HG03342 (cell line): ENCODE data around the gene DRD1.
A peak's percentile ranks its signal among the peaks of the same experiment; 100 is the strongest.
"Not testable (repeated sequence)": the region's sequence is repeated elsewhere in the genome, so short reads cannot be mapped to it uniquely, and the experiment has no call there.

Experiments used
- ATAC-seq: cut with Tn5 transposase; IDR thresholded peaks from one replicate; pipeline ENCODE4 v1.9.1; 2021; ENCODE audit warnings: mild to moderate bottlenecking, moderate library complexity; ENCODE audit not compliant: unreplicated experiment

Gene DRD1

DNA sequence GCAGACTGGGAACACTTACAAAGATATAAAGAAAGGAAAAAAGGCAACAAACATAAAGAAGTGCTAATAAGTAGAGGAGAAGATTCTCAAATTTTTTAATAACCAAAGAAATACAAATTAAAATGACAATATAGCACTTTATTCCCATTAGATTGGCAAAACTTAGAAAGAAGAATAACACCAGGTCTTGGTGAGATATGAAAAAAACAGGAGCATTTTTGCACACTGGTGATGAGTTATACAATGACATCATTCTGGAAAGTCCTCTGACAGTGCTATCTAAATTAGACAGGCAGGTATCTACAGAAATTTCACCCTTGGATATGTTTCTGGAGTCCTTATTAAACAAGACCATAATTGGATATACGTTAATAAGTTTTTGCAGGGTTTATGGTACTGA, 24.9 kb upstream of the DRD1 start:
- ATAC-seq = no peak

DNA sequence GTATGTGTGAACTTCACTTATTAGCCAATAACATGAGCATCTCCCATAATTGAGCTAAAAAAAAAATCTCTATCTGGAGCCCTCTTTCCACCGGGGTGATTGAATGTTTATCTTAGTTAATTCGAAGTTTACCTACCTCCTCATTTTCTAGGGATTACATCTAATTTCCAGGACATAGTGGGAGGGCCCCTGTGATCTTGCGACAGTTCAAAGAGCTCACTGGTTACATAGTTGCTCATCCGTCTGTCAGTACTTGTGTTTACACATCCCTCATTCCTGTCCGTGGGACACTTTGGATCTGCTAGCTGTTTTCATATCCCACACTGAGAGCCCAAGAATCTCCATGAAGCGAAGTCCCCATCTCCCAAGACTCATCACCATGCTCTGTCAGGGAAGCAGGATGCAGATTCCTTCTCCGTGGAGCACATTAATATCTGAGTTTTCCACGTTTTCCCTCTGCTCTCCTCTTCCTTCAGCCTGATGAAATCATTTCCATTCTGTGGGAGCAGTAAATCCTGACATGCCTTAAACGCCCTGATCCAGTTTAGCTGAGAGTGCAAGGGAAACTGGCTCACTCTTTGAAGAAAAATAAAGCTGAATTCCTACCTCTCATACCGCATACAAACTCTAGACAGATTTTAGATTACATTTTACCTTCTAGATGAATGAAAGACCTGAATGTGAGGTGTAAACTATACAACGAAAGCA, 24.2 kb upstream of the DRD1 start:
- no peak for ATAC-seq

DNA sequence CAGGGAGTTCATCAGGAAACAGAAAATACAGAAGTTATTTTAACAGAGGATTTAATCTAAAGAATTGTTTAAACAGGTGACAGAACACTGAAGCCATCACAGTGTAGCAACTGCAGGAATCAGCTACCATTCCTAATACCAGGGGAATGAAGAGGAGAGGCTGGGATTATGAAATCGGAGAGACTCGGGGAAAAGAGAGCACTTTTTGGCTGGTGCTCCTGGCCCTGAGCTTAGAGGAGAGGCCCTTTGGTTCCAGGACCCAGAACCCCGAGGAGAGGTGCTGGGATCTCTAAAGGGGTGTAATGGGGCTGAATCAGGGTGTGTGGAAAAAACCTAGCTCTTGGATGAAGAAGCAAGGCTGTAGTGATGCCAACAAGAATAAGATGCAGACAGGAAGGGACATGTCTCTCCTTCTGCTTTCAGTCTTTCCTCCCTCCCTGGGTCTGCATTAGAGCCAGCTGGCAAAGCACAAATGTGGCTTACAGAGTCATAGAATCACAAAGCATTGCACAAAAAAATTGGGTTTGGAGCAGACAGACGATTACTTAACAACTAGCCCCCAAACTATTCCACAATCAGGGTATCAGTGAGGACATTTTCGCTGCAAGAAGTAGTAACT, 22.8 kb upstream of the DRD1 start:
- no peak for ATAC-seq

DNA sequence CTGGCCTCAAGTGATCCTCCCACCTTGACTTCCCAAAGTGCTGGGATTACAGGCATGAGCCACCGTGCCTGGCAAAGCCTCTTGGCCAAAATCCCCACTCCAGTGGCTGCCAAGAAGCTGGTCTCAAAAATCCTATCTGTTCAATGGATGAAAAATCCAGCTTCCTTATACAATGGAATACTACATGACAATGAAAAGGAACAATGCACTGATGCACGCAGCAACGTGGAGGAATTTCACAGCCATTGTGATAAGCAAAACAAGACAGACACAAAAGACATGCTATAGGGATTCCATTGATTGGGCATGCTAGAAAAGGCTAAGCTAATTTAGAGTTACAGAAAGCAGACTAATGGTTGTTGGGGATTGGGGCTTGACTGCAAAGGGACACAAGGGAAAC, 21.3 kb upstream of the DRD1 start:
- no peak for ATAC-seq

DNA sequence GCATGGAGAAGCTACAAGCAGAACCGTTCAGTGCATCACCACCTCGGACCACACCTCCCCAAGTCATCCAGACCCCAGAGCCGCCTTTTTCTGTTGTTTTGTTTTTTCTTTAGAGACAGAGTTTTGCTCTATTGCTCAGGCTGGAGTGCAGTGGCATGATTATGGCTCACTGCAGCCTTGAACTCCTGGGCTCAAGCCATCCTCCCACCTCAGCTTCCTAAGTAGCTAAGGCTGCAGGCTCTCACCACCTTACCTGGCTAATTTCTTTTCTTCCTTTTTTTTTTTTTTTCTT, 20.9 kb upstream of the DRD1 start:
- ATAC-seq = no peak

DNA sequence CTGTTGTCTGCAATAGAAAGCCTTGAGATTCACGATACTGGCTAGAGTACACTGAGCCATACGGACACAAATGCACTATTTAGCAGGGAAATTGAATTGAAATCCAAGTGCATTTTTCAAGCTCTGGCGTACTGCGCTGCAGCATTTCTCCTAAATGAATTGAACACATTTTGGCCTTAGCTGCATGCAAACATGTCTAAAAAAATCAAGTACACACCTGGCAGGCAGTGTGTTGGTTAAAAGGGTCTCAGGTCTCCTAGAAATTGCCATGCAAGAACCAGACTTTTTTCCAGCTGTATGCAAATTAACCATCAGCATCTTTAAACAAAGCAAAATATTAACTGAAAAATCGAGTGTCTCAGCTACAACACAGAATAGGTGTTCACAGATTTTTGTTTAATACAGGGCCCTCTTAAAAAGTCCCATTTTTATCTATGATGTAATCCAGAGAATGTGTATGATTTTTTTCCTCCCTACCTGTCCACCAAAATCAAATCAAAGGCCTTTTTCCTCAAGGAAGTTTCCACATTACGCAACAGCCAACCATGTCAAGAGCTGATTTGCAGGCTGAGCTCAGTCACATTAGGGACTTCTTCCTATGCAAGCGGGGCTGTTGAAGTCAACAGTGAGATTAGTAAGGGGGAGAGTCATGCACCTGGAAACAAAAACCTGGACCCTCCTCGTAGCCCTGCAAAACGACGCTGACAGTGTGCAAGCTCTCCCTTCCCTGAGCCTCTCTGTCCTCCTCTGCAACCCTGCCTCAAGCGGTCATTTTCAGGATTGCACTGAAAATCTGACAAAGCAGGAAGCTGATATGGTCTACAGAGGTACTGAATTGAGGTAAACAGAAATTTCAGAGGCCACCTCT, 20.3 kb upstream of the DRD1 start:
- peak; percentile 98 for ATAC-seq

DNA sequence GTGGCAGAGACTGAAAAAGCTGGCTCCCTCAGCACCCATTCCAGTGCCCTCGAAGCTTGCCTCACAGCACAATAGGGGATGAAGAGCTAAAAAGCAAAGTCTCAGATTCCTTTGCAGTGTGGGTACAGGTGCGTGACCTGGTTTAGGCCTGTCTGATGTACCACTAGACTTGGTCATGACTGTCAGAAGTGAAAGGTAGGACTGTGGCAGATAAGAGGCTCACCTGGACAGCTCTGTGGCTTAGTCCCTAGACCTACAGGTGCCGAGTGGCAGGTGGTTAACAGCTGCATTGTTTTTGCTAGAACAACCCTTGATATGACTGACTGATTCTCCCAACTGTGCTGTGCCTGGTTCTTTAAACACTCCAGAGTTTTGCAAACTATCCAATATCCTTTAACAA, 19.7 kb upstream of the DRD1 start:
- ATAC-seq = no peak

DNA sequence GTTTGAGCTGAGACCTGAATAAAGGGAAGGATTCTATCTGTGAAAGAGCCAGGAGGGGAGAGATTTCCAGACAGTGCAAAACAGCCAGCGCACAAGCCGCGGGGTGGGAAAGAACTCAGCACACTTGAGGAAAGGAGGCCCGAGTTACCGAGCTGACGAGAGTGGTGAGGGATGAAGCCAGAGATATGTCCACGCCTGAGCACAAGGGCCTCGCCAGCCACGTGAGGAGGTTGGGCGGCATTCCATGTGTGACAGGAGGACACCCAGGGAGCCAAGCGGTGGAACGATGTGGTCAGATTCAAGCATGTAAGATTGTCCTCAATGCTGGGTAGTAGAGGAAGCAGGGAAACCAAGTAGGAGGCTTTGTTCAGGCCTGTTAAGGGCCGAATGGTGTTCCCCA, 17.4 kb upstream of the DRD1 start:
- no peak for ATAC-seq

DNA sequence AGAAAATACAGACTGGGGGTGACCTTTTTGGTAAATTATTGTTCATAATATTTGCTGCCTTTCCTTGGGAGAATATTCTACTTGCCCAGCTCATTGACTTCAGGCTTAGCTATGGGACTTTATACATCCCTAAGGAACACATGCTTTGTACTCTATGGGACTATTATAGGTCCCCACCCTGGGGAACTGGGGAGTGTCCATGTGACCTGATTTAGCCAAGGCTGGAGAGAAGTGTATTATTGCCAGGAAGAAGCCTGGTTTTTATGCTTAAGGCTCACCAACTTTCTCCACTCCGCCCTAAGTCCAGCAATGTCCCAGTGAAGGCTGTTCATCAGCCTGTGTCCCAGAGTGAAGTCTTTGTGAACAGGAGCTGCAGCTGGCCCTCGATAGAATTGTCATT, 16.6 kb upstream of the DRD1 start:
- no peak for ATAC-seq

DNA sequence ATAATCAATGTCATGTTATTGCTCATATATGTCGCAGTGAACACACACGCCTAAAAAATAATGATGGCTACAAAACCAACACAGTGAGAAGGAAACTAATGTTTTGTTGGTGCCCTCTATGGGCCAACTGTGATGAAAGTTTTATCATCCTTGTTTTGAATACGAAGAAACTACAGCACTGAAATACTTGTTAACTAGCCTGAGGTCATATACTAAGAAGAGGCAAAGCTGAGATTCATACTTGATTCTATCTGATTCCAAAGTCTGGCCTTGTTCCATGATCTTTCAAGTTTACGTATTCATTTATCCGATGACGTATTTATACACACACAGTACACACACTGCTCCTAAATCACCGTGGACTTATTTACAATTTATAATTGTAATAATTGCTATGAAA, 16.1 kb upstream of the DRD1 start:
- no peak for ATAC-seq

DNA sequence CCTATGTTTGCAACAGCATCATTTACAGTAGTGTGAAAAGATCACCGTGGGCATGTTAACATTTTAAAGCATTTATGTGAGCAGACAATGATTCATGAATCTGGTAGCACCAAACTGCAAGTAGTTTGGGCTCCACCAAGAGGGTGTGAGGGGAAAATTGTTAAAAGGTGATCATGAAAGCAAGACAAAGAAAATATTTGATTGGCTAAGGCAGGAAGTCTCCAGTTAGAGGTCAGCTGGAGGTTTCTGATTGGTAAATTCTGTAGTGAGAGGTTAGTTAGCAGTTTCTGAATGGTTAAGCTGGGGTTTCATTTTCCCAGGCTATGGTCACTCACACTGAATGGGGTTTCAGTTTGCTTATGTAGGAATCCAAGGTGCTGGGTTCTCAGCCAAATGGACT, 13.5 kb upstream of the DRD1 start:
- ATAC-seq = peak; percentile 96

DNA sequence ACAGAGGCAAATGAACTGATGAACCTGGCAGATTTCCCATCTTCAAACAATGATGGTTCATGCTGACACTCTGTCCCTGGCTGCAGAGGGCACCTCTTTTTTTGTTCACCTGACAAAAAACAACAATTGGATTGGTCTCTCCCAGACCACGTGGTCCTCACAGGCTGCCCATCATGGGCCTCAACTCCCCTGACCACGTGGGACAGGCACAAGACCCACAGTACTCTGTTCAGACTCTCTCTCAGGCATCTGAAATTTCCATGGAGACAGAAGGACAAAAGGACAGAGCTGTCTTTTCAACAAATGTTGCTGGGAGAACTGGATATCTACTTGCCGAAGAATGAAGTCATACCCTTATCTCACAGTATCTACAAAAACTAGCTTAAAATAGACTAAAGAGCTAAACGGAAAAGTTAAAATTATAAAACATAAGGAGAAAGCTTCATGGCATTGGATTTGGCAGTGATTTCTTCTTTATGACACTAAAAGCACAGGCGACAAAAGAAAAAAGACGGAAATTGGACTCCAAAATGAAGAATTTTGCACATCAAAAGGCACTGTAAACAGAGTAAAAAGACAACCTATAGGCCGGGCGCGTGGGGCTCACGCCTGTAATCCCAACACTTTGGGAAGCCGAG, 12.2 kb upstream of the DRD1 start:
- no peak for ATAC-seq

DNA sequence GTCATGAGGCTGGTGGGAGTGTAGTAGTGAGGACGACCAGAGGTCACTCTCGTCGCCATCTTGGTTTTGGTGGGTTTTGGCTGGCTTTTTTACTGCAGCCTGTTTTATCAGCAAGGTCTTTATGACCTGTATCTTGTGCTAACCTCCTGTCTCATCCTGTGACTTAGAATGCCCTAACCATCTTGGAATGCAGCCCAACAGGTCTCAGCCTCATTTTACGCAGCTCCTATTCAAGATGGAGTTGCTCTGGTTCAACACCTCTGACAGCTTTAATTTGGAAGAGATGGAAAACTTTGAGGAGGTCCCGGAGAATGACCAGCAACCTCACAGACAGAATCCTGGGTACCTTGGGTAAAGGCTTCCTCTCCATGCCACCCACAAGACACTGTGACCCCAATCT, 10.4 kb upstream of the DRD1 start:
- not testable (repeated sequence) for ATAC-seq

DNA sequence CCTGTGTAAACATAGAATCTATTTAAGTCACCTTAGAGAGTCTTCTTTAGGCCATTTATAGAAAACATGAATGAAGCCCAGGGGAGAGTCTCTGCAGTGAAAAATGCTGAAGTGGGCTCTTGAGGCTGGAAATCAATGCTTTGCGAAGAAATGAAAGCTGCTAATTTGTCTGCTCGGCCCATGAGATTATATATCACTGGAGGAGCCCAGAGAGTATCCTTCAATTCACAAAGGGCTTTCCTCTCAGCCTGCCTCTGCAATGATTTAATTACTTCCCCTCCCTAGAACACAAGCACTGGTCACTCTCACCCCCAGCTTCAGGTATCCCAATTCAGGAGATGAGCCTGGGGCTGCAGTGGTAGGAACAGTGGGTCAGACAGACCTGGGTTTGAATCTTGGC, 8.2 kb upstream of the DRD1 start:
- no peak for ATAC-seq

DNA sequence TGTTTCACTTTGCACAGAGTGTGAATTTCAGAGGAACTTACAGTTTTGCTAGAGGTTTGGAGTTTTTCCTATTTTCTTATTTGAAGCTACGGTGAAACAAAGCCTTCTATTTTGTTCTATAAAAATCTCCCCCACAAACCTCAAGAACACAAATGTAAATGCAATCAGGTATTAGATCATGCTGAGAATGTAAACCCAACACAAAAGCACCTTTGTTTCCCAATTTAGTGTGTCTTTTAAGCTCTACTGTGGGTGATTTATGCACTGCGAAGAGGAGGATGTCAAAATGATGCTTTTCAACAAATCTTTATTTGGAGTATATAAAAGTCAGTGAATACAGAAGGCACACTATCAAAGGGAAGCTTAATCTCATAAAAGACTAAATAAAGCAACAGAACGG, 4.3 kb upstream of the DRD1 start:
- no peak for ATAC-seq

DNA sequence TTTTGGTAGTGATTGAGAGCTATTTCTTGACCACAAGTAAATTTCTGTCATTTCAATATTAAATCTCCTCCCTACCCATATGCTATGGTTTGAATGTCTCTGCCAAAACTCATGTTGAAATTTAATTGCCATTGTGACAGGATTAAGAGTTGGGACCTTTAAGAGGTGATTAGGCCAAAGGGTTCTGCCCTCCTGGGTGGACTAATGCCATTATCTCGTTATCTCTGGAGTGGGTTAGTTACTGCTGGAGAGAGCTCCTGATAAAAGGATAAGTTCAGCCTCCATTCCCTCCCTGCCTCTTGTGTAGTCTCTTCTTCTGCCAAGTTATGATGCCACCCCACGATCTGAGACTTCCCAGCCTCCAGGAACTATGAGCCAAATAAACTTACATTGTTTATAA, 3.6 kb upstream of the DRD1 start:
- ATAC-seq = no peak

DNA sequence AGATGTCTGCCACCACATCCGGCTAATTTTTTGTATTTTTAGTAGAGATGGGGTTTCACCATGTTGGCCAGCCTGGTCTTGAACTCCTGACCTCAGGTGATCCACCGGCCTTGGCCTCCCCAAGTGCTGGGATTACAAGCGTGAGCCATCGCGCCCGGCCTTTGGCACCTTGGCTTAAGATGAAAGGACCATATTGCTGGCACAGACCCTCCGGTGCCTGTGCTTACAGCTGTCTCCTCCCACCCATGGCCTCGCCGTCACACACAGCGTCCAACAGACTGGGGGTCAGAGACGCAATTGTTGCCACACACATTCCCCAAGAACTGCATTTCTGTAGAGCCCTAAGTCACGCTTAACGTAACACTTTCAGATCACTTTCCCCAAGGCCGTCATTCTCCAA, 2.4 kb upstream of the DRD1 start:
- ATAC-seq = not testable (repeated sequence)

DNA sequence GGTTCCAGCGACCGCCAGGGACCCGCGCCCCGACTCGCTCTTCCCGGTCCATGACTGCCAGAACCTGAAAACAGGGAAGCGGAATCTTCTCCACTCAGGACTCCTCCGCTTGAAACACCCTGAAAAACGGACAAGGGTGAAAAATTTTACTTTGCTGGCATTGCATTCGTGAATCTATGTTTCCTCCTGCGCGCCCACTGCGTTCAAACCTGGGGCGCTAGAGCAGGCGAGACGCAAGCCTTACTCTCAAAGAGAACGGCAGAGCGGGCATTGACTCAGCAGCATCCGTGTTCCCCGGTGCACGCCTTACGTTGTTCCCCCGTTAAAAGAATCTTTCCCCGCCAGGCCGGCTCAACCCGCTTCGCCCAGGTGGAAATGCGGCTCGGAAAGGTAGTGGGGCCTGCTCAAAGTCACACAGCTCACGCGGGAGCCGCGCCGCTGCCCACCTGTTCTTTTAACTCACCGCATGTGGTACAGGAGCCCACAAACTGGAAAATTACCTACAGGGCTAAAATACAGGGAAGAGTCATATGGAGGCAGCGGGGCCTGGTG, 999 bp upstream of the DRD1 start:
- no peak for ATAC-seq

DNA sequence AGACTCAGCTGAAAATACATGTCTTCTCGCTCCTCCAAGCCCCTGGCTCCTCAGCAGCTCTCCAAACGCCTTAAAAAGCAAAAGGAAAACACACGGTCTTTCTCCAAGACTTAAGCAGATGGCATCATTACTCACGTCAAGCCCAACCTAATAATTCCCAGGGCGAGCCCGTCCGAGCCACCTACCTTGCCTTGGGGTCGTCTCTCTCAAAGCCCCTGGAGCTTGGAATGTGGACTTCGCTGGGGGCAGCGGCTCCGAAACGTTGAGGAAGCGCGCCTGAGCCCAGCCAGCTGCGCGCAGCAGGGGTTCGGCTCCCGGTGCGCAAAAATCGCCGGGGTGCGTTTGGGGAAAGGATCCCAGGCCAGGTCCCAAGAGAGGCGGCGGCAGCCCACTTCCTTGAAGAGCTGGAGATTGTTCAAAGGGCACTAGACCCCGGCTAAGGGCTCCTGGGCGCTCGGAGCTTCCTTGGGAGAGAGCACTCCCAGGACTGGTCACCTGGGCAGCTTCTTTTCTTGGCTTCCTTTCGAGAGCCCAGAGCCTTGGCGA, 395 bp downstream of the DRD1 start:
- ATAC-seq = no peak

DNA sequence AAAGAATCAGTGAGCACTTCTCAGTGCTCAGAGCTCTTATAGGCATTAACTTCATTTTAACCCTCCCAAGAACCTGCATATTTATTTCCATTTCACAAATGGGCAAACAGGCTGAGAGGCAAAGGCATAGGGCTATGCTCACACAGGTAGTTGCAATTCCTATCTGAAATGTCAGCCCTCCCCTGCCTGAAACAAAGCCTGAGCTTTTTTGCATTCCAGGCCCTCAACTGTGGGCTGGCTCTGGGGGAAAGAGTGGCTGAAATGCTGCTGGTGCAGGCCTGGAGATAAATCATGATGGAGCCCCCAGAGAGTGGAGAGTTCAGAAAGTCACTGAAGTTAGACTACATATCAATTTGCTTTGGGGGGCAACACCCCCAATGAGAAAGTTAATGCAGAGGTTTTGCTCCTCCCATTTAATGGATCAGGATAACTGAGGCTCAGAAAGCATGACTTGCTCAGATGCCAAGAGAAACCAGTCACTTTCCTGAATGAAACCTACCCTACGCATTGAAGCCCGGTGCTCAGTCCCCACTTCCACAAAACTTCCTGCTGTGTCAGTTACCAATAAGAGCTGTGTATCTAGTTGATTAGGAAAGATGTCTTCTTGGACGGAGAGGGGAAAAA, 5.6 kb downstream of the DRD1 start:
- ATAC-seq = no peak

DNA sequence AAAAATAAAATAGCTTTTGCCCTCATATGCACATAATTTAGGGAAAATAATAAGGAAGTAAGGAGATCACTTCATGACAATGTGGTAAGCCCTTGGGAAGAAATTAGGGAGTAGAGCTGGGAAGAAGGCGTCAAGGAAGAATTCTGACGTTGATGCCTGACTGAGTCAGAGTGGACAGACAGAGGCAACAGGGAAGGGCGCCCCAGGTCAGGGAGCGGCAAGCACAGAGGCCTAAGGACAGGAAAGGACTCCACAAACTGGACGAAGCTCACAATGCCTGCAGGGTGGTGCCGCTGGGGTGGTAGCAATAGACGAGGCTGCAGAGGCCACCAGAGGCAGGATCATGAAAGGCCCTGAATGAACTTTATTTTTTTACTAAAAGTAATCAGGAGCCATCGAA, 7.6 kb downstream of the DRD1 start:
- ATAC-seq = no peak
